ENCODE results near the gene PTH1R.
"Not testable (repeated sequence)": the region's sequence is repeated elsewhere in the genome, so short reads cannot be mapped to it uniquely, and the experiment has no call there.

PTH1R gene

DNA sequence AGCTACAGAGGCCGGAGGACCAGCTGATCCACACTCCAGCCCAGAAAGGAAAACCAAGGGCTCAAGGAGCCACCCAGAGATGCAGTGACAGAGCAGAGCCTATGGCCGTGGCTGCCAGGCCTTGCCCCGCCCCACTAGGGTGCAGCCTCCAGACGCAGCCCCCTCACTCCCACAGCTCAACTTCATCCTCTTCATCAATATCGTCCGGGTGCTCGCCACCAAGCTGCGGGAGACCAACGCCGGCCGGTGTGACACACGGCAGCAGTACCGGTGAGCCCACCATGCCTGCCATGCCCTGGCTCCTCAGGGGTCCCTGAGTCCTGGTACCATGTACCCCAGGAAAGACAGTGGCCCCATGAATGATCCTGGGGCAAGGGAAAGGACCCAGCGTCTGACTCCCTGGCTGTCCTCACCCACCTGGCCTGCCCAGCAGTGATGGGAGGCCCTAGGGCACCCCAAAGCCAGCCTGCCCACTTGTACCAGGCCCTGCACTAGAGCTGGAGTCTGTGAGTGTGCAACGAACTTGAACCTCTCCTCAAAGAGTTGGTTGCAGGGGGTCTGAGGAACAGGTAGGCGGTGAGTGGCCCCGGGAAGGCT lies 24.2 kb downstream of the PTH1R start:
- no peak for DNase-seq

DNA sequence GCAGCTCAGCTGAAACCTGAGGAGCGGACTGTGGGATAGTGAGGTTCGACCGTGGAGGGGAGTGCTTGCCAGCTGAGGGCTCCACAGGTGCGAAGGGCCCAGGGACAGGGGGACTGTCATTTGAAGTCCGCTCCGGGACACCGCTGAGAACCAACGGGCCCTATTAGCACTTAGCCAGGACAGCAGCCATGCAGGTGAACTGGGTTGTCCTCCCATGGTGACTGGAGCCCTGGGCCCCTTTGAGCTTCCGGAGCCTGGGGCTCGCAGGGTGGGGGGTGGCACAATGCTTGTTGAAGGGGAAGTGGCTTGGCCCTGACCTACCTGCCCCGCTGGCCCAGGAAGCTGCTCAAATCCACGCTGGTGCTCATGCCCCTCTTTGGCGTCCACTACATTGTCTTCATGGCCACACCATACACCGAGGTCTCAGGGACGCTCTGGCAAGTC lies 24.7 kb downstream of the PTH1R start:
- DNase-seq = no peak

DNA sequence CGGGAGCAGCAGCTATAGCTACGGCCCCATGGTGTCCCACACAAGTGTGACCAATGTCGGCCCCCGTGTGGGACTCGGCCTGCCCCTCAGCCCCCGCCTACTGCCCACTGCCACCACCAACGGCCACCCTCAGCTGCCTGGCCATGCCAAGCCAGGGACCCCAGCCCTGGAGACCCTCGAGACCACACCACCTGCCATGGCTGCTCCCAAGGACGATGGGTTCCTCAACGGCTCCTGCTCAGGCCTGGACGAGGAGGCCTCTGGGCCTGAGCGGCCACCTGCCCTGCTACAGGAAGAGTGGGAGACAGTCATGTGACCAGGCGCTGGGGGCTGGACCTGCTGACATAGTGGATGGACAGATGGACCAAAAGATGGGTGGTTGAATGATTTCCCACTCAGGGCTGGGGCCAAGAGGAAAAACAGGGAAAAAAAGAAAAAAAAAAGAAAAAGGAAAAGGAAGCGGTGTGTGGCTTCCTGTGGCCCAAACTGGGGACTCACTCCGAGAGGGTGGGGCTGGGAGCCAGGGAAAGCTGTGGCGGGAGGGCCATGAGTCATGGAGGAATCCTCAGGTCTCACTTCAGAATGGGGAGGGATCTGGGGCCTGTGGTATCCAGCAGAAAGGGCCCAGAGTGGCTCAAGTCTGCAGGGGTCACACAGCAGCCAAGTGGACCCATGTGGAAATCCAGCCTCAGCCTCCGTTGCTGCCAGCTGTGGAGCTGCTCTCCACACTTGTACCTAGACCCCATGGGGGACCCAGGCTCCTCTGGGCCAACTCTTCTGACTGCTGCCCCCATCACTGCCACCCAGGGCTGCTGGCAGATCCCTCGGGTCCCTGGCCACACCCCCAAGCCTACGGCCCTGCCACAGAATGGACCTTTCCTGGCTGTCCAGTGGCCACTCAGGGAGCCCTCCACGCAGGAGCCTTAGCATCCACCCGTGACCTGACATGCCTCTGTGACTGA lies 26.1 kb downstream of the PTH1R start:
- no peak for DNase-seq

DNA sequence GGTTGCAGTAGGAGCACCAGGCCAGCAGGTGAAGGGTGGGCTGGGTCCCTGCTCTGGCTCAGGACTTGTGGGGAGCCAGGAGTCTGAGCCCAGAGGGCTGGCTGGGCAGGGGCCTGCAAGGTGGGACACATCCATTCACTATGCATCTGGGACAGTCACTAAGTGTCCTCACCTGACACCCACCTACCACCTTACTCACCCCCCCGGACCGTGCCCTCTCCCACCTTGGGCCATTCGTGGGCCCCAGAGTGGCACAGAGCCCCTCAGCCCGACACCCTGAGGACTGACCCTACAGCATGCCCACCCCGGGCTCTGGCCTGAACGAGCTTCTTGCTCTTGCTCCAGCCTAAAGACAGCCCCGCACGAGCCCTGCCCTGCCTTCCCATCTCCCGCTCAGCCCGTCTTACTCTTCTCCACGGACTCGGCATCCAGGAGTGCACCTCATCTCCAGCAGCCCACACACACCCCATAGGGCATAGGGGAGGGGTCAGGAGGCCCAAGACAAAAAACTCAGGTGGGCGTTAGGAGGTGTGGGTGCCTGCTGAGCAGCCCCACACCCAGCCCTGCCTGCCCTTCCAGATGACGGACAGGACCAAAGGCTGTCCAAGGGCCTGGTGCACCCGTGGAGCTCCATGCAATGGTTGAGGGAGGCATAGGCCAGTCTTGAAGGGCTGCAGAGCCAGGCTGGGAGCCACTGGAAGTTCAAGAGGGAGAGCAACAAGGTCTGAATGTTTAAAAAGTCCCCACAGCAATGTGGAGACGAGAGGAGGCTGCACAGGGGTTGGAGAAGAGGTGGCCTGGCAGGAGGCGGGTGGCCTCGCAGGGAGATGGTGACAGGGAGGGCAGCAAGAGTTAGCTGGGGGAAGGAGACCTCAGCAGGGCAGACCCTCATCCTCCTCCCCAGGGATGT lies 27.0 kb downstream of the PTH1R start:
- no peak for DNase-seq

DNA sequence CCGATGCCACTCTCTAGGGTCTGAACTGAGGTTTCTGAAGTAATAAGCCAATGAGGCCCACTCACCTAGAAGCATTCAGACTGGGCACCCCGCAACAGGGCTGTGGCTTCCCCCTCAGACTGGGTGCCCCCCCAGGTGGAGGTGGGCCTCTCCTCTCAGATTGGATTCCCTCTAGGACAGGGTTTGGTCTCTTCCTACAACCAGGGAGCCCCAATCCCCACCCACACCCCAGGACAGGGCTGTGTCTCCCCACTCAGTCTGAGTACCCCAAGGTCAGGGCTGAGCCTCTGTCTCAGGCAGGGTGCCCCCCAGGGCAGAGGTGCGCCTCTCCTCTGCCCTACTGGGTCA lies 27.7 kb downstream of the PTH1R start:
- DNase-seq = no peak

DNA sequence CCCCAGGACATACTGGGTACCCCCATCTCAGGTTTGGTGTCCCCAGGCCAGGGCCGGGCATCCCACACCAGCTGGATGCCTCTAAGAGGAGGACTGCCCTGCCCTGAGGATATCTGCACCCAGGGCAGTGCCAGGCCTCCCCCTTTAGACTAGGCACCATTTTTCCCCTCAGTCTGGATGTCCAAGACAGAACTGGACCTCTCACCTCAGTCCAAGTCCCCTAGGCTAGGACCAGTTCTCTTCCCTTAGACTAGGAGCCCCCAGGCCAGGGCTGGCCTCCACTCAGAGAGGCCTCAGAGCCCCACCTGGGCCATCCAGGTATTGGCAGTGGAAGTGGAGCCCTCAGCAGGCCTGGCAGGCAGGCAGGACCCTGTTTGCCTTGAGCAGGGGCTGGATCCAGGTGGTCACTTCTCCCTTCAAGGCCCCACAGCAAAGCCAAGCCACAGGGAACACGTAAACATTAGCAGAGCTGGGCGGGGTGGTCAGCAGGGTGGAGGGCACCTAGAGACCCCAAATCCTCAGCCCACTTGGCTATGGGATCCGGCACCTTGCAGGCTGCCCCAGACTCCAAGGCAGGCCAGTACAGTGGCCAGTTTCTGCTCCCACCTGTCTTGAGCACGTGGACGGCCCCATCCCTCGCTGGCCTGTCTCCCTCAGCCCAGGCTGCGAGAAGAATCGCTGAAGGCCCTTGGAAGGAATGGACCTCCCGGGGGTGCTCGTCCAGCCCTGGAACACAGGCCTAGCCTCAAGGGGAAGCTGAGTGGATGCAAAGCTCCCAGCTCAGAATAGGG lies 28.3 kb downstream of the PTH1R start:
- no peak for DNase-seq

DNA sequence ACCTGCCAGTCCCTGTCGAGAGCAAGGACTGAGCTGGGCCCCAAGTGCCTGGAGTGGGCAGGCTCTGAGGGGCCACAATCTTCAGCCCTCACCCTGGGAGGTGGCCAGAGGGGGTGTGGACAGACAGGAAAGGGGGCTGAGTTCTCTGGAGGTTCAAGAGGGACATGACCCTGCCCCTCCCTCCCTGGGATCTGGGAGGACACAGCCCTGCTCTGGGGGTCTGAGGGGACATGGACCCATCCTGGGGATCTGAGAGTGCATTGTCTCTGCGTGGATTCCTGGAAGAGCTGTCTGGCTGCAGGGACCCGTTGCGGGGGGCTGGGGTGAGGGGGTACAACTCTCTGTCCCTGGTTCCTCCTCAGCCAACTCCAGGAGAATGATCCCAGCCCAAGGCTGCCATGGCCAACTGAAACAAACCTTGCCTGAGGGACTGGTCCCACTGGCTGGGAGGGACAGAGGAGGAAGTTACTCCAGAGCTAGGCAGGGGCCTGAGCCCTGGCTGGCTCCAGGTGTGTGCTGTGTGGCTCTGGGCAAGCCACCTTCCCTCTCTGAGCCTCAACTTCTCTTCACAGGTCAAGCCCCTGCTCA lies 29.0 kb downstream of the PTH1R start:
- DNase-seq = no peak

DNA sequence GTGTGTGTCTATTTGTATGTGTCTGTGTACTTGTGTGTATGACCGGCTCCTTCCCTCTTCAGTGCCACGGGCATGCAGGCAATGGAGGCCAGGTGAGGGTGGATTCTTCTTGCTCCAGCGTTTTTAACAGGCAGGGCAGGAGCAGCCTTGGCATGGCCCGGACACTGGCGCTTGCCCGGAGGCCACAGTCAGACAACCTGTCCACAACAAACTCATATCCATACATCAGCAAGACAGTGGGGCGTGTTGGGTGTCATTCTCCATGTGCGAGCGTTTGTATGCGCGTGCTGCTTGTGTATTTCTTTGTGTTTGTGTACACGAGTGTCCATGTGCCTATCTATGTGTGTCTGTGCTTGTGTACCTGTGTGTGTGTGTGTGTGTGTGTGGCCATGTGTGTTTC lies 29.8 kb downstream of the PTH1R start:
- DNase-seq = no peak

DNA sequence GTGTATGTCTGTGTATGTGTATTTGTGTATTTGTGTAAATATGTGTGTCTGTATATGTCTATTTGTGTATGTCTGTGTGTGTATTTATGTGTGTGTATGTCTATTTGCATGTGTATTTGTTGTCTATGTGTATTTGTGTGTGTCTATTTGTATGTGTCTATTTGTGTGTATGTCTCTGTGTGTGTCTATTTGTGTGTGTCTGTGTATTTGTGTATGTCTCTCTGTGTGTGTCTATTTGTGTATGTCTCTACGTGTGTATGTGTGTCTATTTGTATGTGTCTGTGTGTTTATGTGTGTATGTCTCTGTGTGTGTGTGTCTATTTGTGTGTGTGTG lies 30.4 kb downstream of the PTH1R start:
- DNase-seq = no peak

DNA sequence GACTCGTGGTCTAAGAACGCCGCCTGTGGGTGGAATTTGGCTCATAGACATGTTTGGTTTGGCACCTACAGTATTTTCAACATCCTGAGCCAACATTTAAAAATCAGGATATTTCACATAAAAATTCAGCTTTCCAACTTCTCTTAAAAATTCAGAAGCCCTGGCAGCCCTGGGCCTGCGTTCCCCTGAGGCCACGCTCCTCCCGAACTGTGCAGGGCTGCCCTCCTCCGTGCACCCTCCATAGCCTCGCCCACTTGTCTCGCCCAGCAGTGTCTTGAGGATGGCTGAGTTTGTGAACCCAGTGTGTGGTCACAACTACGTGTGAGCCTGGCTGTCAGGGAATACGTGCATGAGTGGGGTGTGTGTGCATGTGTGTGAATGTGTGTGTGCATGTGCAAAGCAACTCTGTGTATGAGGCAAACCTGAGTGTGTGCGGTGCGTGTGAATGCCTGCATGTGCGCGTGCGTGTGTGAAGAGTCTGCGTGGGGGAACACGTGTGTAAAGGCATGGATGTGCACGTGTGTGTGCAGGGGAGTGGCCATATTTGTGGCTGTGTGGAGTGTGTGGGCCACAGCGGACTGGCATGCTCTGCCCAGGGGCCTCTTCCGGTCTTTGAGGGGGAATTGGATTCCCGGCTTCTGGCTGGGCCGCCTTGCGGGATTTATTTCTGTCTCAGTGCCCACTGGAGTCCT lies 30.9 kb downstream of the PTH1R start:
- DNase-seq = no peak

DNA sequence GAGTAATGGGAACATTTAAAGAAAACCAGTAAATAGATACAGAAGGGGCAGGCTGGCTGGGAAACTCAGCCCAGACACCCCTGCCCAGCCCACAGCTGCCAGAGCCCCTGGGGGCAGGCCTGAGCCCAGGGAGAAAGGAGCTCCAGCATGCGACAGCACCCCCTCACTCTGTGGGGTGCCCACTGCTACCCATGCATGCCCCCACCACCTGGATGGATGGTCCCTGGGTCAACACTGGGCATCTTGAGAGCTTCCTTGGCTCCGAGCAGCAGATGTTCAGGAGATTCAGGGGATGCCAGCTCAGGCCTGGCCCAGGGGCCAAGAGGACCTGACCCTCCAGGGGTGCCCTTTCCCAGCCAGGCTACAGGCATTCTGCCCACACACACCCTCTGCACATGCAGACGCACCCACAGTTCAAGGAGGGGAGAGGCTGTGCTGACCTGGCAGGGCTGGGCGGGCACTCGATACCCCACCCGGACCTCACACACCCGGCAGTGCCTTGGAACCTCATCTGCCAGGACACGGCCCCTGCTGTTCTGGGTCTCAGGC lies 31.5 kb downstream of the PTH1R start:
- DNase-seq = no peak

DNA sequence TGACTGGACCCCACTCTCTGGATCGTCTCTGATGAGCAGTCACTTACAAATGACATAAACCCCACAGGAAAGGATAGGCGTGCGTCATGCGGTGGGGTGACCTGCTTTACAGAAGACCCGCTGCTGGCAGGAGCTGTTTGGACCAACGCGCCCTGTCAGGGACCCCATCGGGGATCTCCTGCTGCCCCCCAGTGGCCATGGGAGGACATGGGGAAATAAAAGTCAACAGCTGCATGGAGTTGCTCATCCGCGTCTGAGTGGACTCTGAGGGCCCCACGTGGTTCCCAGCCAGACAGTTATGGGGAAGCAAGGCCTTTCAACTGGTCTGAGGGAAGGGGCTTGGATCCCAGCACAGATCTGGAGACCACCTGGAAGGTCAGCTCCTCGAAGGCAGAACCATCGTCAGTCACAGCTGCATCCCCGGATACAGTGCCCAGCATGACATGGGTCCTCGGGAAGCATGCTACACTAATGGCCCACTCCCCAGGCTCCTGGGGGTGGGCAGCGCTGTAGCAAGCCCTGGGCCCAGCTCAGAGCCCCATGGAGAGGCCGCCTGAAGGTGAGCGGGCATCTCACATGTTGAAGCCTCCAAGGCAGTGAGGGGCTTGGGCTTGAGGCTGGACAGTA lies 32.1 kb downstream of the PTH1R start:
- DNase-seq = peak; percentile 64

DNA sequence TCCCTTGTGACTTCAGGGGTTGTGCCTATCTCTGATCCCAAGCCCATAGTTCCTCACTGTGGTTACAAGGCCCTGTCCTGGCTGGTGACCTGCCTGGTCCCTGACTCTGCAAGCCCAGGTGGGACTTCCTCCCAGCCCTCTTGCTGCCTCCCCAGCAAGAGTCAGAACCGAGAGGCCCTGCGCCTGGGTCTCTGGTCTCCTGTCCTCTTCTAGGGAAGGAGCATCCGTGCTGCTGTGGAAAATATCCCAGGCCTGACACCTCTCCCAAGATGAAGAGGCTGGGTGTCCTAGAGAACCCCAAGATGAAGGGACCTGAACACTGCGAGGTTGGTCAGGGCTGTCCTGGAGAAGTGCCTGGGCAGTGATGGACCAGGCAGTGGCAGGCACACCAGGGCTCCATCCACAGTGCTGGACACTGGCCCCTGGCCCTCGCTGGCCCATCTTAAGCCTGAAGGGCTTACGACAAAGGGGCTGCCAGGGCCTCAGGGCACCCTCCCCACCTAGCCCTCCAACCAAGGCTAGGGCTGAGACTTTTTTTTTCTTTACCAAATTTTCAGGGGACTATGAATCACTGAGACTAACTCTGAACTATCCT lies 32.7 kb downstream of the PTH1R start:
- no peak for DNase-seq

DNA sequence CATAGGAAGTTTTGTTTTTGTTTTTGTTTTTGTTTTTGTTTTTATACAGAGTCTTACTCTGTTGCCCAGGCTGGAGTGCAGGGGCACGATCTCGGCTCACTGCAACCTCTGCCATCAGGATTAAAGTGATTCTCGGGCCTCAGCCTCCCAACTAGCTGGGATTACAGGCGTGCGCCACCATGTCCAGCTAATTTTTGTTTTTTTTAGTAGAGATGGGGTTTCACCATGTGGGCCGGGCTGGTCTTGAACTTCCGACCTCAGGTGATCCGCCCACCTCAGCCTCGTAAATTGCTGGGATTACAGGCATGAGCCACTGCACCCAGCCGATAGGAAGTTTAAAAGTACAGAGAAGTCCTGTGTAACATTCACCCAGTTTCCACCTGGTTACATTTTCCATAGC lies 33.4 kb downstream of the PTH1R start:
- not testable (repeated sequence) for DNase-seq

DNA sequence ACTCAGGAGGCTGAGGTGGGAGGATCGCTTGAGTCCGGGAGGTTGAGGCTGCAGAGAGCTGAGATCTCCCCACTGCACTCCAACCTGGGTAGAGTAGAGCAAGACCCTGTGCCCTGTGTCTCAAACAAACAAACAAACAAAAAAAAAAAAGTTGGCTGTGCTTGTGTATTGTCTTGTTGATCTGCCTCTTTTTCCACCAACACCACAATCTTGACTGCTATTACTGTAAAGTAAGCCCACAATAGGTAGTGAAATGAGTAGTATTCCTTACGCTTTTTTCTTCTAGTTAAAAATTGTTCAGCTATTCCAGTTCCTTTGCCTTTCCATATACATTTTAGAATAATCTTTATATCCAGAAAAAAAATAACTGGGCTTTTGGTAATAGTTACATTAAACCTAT lies 35.5 kb downstream of the PTH1R start:
- no peak for DNase-seq

DNA sequence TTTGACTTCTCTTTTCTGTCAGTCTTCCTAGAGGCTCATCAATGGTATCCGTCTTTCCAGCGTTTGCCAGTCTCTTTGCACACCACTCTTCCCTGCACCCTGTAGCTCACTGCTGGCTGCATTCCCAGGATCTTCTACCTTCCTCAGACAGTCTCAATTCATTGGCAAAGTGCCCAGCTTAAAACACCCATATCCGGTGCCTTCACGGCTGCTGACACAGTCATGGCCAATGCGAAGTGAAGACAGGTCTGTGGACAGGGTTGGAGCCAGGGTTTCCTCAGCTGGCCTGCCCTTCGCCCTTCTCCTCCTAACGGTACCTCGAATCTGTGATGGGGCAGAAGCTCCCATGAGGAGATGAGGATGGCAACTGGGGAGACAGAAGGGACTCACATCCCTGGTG lies 36.1 kb downstream of the PTH1R start:
- no peak for DNase-seq

DNA sequence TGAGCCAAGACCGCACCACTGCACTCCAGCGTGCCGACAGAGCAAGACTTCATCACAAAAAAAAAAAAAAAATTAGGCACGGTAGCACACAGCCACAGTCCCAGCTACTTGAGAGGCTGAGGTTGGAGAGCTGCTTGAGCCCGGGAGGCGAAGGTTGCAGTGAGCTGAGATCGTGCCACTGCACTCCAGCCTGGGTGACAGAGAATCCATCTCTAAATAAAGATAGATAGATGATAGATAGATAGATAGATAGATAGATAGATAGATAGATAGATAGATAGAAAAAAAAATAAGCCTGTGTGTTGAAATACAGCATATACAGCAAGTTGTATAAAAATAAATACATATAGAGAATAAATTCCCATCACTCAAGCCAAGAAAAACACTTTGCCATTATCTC lies 37.3 kb downstream of the PTH1R start:
- no peak for DNase-seq

DNA sequence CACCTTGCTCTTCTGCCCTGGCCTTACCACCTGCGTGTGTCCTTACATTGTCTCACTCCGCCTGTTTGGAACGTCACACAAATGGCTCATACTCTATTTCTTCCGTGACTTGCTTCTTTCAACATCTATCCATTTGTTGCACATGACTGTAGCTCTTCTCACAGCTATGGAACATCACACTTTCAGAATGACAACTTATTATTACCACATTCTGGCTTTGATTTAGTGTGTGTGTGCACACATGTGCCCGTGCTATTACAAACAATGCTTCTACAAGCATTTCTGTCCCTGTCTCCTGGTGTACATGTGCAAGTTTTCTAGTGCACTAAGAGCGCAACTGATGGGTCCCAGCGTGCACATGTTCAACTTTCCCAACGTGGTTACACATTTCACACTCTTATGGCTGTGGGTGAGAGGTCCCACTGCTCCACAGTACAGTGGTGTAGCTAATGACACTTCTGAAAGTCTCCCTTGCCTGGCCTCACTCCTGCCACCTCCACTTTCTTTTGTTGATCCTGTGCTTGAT lies 37.8 kb downstream of the PTH1R start:
- no peak for DNase-seq

DNA sequence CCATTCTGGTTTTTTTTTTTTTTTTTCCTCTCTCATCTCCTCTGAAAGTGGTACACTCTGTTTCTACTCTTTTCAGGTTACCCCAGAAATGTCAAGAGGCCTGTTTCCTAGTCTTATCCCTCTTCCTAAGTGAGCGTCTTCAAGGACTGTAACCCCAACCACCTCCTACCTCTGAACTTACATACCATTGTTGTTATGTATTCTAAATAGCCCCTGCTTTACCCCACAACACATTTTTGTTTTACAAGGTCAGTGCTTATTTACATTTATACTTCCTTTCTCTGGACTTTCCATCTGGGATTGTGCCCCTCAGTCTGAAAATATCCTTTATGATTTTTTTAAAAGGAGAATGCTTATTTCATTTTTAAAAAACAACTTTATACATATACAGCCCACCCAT lies 38.8 kb downstream of the PTH1R start:
- no peak for DNase-seq

DNA sequence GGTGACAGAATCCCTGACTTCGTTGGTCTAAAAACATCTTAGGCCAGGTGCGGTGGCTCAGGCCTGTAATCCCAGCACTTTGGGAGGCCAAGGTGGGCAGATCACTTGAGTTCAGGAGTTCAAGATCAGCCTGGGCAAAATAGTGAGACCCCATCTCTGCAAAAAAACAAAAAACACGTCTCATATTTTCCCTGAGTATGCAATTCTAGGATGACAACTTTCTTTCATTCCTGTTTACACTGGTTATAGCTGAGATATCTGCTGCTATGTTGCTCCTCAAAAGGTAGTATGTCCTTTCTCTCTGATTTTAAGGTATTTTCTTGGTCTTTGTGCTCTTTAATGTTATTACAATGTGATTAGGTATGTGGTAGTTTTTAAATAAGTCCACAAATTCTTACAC lies 39.3 kb downstream of the PTH1R start:
- no peak for DNase-seq

Data from activated effector memory CD4-positive, alpha-beta T cell treated with Interleukin-2 at 50 U/mL for 16 hours (primary cell).